MM.1S (cell line): ENCODE measurements around the gene RASGEF1C.

Experiments used
- DNase-seq: peaks from one replicate; pipeline ENCODE4 v3.0.0-alpha.2; 2015
- H2AFZ ChIP-seq: fragments of 300-600 bp; sonication (generic); 2 replicates; pipeline ENCODE4 v1.6.0; 2016; ENCODE audit warnings: antibody characterized with exemption, low read length
- H3F3A ChIP-seq: fragments of 300-600 bp; sonication (generic); 2 replicates; pipeline ENCODE4 v1.6.1; 2016; ENCODE audit warnings: mild to moderate bottlenecking, antibody characterized with exemption, low read length, moderate library complexity, mixed read lengths; ENCODE audit not compliant: insufficient read depth
- H3K27ac ChIP-seq: fragments of 300-600 bp; sonication (generic); 2 replicates; pipeline ENCODE4 v1.5.1; 2016; ENCODE audit warnings: mild to moderate bottlenecking, low read length
- H3K27me3 ChIP-seq: fragments of 300-600 bp; sonication (generic); replicated peaks from 2 replicates; pipeline ENCODE4 v1.6.0; 2016; ENCODE audit warnings: low read length; ENCODE audit not compliant: insufficient read depth
- H3K36me3 ChIP-seq: fragments of 300-600 bp; sonication (generic); replicated peaks from 2 replicates; pipeline ENCODE4 v1.6.1; 2016; ENCODE audit warnings: mild to moderate bottlenecking, low read length, mixed read lengths; ENCODE audit not compliant: insufficient read depth
- H3K4me1 ChIP-seq: fragments of 300-600 bp; sonication (generic); 2 replicates; pipeline ENCODE4 v1.6.1; 2016; ENCODE audit warnings: low read length, mixed read lengths
- H3K4me2 ChIP-seq: fragments of 300-600 bp; sonication (generic); 2 replicates; pipeline ENCODE4 v1.6.0; 2016; ENCODE audit warnings: low read depth, low read length
- H3K4me3 ChIP-seq: fragments of 300-600 bp; sonication (generic); 2 replicates; pipeline ENCODE4 v1.5.1; 2016; ENCODE audit warnings: low read length, mixed read lengths
- H3K79me2 ChIP-seq: fragments of 300-600 bp; sonication (generic); 2 replicates; pipeline ENCODE4 v1.6.1; 2016; ENCODE audit warnings: mixed run types, low read length, mixed read lengths
- H3K9ac ChIP-seq: fragments of 300-600 bp; sonication (generic); 2 replicates; pipeline ENCODE4 v1.6.1; 2016; ENCODE audit warnings: low read length, mixed read lengths
- H3K9me2 ChIP-seq: fragments of 300-600 bp; sonication (generic); replicated peaks from 2 replicates; pipeline ENCODE4 v1.6.1; 2016; ENCODE audit warnings: mild to moderate bottlenecking, low read length, mixed read lengths; ENCODE audit not compliant: insufficient read depth
- H3K9me3 ChIP-seq: fragments of 300-600 bp; sonication (generic); replicated peaks from 2 replicates; pipeline ENCODE4 v1.6.1; 2016; ENCODE audit warnings: mild to moderate bottlenecking, low read length, mixed read lengths; ENCODE audit not compliant: insufficient read depth
- H4K20me1 ChIP-seq: fragments of 300-600 bp; sonication (generic); 2 replicates; pipeline ENCODE4 v1.6.1; 2016; ENCODE audit warnings: mild to moderate bottlenecking, low read length, moderate library complexity, mixed read lengths; ENCODE audit not compliant: insufficient read depth
- EZH2 ChIP-seq: fragments of 300-600 bp; sonication (generic); optimal IDR thresholded peaks from 2 replicates; pipeline ENCODE3; 2017; ENCODE audit warnings: low read depth, mild to moderate bottlenecking, antibody characterized with exemption, low read length, mixed read lengths
- EZH2phosphoT487 ChIP-seq: fragments of 300-600 bp; sonication (generic); IDR thresholded peaks from 2 replicates; pipeline ENCODE4 v1.6.1; 2018; ENCODE audit warnings: antibody characterized with exemption, low read length
- TF ChIP-seq, protein P1 (sequence below): fragments of 300-600 bp; sonication (generic); IDR thresholded peaks from 2 replicates; pipeline ENCODE4 v1.5.1; 2016; ENCODE audit warnings: antibody characterized with exemption, low read length, mixed read lengths

Gene RASGEF1C

DNA sequence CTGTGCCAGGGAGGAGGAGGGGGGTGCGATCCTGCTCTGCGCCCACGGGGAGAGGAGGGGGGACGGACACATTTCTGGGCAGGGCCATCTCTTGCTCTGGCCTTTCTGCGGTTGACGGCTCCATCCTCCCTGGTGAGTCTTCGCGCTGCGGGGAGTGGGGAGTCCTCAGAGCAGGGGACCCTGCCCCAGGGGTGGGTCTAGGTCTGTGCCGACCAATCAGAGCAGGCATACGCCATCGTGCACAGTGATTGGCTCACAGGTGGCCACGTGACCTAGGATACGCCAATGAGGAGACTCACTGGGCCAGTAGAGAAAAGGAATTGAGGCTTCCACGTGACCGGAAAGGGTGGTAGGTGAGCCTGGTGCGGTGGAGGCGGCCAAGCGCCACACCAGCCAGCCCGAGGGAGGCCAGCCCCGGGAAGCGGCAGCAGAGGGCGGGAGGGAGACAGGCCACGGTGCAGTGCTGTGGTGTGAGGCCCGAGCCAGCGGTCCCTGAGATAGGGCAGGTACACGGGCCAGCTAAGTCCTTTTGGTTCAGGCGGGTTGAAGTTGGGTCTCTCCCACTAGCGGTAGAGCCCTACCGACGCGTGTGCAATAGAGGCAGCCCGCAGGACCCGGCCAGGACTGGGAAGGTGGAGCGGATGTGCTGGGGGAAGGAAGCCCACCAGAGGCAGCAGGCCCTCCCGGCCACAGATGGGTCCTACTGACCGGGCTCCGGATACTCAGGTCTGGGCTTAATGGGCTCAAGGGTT lies 72.2 kb downstream of the RASGEF1C start:
- Histone ChIP-seq H3K9ac (no peak overlapping the region), H3K27me3 (peaks cover 30% of the 10 kb centered on the region), H3K36me3 (no peaks in the 10 kb centered on the region), H3F3A (no peaks in the 10 kb centered on the region), H3K4me2 (no peak overlapping the region), H3K9me2 (no peaks in the 10 kb centered on the region), H3K79me2 (no peaks in the 10 kb centered on the region), H3K4me3 (no peak overlapping the region), H3K4me1 (no peaks in the 10 kb centered on the region), H3K27ac (no peak overlapping the region), H3K9me3 (no peaks in the 10 kb centered on the region), H4K20me1 (no peaks in the 10 kb centered on the region), H2AFZ (no peak overlapping the region)
- TF ChIP-seq, protein P1, sequence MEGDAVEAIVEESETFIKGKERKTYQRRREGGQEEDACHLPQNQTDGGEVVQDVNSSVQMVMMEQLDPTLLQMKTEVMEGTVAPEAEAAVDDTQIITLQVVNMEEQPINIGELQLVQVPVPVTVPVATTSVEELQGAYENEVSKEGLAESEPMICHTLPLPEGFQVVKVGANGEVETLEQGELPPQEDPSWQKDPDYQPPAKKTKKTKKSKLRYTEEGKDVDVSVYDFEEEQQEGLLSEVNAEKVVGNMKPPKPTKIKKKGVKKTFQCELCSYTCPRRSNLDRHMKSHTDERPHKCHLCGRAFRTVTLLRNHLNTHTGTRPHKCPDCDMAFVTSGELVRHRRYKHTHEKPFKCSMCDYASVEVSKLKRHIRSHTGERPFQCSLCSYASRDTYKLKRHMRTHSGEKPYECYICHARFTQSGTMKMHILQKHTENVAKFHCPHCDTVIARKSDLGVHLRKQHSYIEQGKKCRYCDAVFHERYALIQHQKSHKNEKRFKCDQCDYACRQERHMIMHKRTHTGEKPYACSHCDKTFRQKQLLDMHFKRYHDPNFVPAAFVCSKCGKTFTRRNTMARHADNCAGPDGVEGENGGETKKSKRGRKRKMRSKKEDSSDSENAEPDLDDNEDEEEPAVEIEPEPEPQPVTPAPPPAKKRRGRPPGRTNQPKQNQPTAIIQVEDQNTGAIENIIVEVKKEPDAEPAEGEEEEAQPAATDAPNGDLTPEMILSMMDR = no peak
- TF ChIP-seq EZH2phosphoT487 = no peak
- no peak for TF ChIP-seq EZH2
- no peak for DNase-seq

GRCh38 chr5:180135967-180136629 lies 72.9 kb downstream of the RASGEF1C start:
- no peak overlapping the region for H3K4me2 ChIP-seq
- H3K27ac ChIP-seq = no peak overlapping the region
- no peak overlapping the region for H2AFZ ChIP-seq
- no peaks in the 10 kb centered on the region for H3F3A ChIP-seq
- TF ChIP-seq, protein P1 = no peak
- TF ChIP-seq EZH2phosphoT487 (no peak), EZH2 (no peak)
- H3K79me2 ChIP-seq = no peaks in the 10 kb centered on the region
- H3K9me3 ChIP-seq = no peaks in the 10 kb centered on the region
- no peak overlapping the region for H3K9ac ChIP-seq
- H3K27me3 ChIP-seq = peaks cover 30% of the 10 kb centered on the region
- no peaks in the 10 kb centered on the region for H4K20me1 ChIP-seq
- H3K4me3 ChIP-seq = no peak overlapping the region
- no peak for DNase-seq
- H3K36me3 ChIP-seq = no peaks in the 10 kb centered on the region
- H3K9me2 ChIP-seq = no peaks in the 10 kb centered on the region
- no peaks in the 10 kb centered on the region for H3K4me1 ChIP-seq

DNA sequence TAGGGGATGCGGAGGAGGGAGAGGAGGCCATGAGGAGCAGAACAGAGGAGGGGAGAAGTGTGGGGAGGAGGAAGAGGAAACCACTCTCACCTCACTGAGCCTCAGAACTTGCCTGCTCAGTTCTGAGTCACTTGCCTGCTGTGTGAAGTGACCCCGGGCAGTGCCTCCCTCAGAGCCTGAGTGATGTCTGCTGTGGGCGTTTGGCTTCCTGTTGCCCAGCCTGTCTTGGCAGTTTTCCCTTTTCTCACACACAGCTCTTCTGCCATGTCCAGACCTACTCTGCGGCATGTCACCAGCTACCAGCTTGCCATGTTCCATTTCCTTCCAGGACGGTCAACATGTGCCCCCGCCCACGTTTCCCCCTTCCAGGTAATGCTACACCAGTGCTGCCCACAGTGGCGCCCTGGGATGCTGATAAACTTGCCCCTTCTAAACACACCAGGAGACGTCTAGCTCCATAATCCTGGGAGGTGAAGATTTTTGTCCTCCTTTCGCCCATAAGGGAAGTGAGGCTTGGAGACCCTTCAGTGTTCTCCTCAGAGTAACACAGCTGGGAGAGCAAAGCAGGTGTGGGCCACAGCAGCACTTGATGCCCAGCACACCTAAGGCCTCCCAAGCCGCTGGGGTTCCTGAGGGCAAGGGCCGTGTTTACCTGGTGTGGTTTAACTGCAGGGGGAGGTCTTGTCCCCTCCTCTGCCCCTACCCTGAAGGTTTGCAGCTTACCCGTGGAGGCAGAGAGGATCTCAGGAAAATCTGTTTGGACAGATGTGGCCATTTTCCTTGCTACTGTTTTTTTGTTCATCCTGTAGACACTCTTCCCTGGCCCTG lies 73.7 kb downstream of the RASGEF1C start:
- no peak for TF ChIP-seq EZH2
- TF ChIP-seq EZH2phosphoT487 = no peak
- TF ChIP-seq, protein P1 = no peak
- no peaks in the 10 kb centered on the region for H3K36me3 ChIP-seq
- no peaks in the 10 kb centered on the region for H3K9me2 ChIP-seq
- no peak overlapping the region for H3K4me3 ChIP-seq
- no peaks in the 10 kb centered on the region for H3K79me2 ChIP-seq
- H3K9ac ChIP-seq = no peak overlapping the region
- H3F3A ChIP-seq = no peaks in the 10 kb centered on the region
- no peak overlapping the region for H3K27ac ChIP-seq
- H3K27me3 ChIP-seq = peaks cover 35% of the 10 kb centered on the region
- H3K9me3 ChIP-seq = no peaks in the 10 kb centered on the region
- H4K20me1 ChIP-seq = no peaks in the 10 kb centered on the region
- H3K4me1 ChIP-seq = no peaks in the 10 kb centered on the region
- no peak overlapping the region for H3K4me2 ChIP-seq
- H2AFZ ChIP-seq = no peak overlapping the region
- DNase-seq = no peak
